OCI-LY7 (cell line): ENCODE measurements around the gene MAOB. TPM values are rescaled to one million over a fixed set of nuclear protein-coding genes. Genes with fewer than 3 reads are reported as not detected.

ENCODE experiments used
- BruUV-seq: library from RNA; stranded (reverse); fragments of 400-500 nt; replicated peaks from 2 replicates; lab custom pipeline; 2021; lab: Mats Ljungman, UMichigan
- CTCF ChIA-PET: fragments of 300-600 bp; sonication (Branson Sonifier 250); formaldehyde crosslinking; loops from one replicate; lab custom pipeline; 2022; ENCODE audit warnings: antibody characterized with exemption; ENCODE audit not compliant: unreplicated experiment; lab: Charles Lee
- POLR2A ChIA-PET: fragments of 300-600 bp; sonication (Branson Sonifier 250); formaldehyde crosslinking; loops from one replicate; lab custom pipeline; 2022; ENCODE audit warnings: antibody characterized with exemption; lab: Charles Lee
- DNase-seq: peaks from one replicate; pipeline ENCODE4 v3.0.0-alpha.2; 2015; ENCODE audit warnings: low spot score
- H2AFZ ChIP-seq: fragments of 200-600 bp; sonication (generic), shearing (Covaris generic); 2 replicates; pipeline ENCODE4 v1.6.1; 2014; ENCODE audit warnings: mild to moderate bottlenecking, antibody characterized with exemption, low read length, moderate library complexity
- H3K27ac ChIP-seq: fragments of 200-600 bp; sonication (generic); 2 replicates; pipeline ENCODE4 v1.5.1; 2014; ENCODE audit warnings: mixed run types, low read depth, mild to moderate bottlenecking, moderate library complexity, low read length, inconsistent platforms; ENCODE audit not compliant: poor library complexity, severe bottlenecking
- H3K36me3 ChIP-seq: fragments of 200-600 bp; sonication (generic); 2 replicates; pipeline ENCODE4 v1.6.1; 2014; ENCODE audit warnings: mild to moderate bottlenecking, antibody characterized with exemption, low read length, moderate library complexity, mixed read lengths; ENCODE audit not compliant: insufficient read depth
- H3K4me1 ChIP-seq: fragments of 200-600 bp; sonication (generic); 2 replicates; pipeline ENCODE4 v1.5.1; 2014; ENCODE audit warnings: mild to moderate bottlenecking, low read length; ENCODE audit not compliant: insufficient read depth, poor library complexity, severe bottlenecking
- H3K4me2 ChIP-seq: fragments of 200-600 bp; sonication (generic); 2 replicates; pipeline ENCODE4 v1.6.1; 2014; ENCODE audit warnings: mild to moderate bottlenecking, low read length
- H3K4me3 ChIP-seq: fragments of 200-600 bp; sonication (generic); 2 replicates; pipeline ENCODE4 v1.5.1; 2014; ENCODE audit warnings: mild to moderate bottlenecking, low read depth, low read length; ENCODE audit not compliant: poor library complexity, severe bottlenecking
- H3K79me2 ChIP-seq: fragments of 200-600 bp; sonication (generic); 2 replicates; pipeline ENCODE4 v1.6.1; 2016; ENCODE audit warnings: low read depth, mild to moderate bottlenecking, low read length, moderate library complexity, mixed read lengths; ENCODE audit not compliant: insufficient read depth
- H3K9me2 ChIP-seq: fragments of 200-600 bp; sonication (generic); 2 replicates; pipeline ENCODE4 v1.6.1; 2016; ENCODE audit warnings: mild to moderate bottlenecking, low read length, mixed read lengths; ENCODE audit not compliant: insufficient read depth
- H3K9me3 ChIP-seq: fragments of 200-600 bp; sonication (generic); 2 replicates; pipeline ENCODE4 v1.6.1; 2014; ENCODE audit warnings: mild to moderate bottlenecking, mixed run types, low read length, mixed read lengths
- H4K20me1 ChIP-seq: fragments of 200-600 bp; sonication (generic); 2 replicates; pipeline ENCODE4 v1.6.1; 2014; ENCODE audit warnings: mild to moderate bottlenecking, antibody characterized with exemption, low read length, moderate library complexity, mixed read lengths; ENCODE audit not compliant: insufficient read depth
- EZH2phosphoT487 ChIP-seq: fragments of 200-600 bp; sonication (generic); IDR thresholded peaks from 2 replicates; pipeline ENCODE4 v1.6.1; 2018; ENCODE audit warnings: low read depth, borderline replicate concordance, mild to moderate bottlenecking, mixed run types, antibody characterized with exemption, low read length, moderate library complexity, mixed read lengths
- intact Hi-C: fragments of 100-400 bp; cut with micrococcal nuclease; formaldehyde crosslinking; loops from one replicate; pipeline ENCODE4 v1.10.0; 2022; ENCODE audit not compliant: unreplicated experiment
- total RNA-seq, 2 experiments: library from RNA; depleted of rRNA in 1 of 2; stranded (reverse); fragments of >200 nt in 1 of 2; shearing (Covaris generic) in 1 of 2; gene quantifications; 2 replicates each; pipeline ENCODE4 v1.2.3, GENCODE V29; 2014 to 2022
- TF ChIP-seq, protein P1 (sequence below): fragments of 200-600 bp; sonication (generic); conservative IDR thresholded peaks from 2 replicates; pipeline ENCODE4 v1.5.1; 2014; ENCODE audit warnings: mild to moderate bottlenecking, antibody characterized with exemption, low read length, moderate library complexity, mixed read lengths

Gene MAOB
- total RNA-seq, 2 experiments from 2014 or later: not detected

DNA sequence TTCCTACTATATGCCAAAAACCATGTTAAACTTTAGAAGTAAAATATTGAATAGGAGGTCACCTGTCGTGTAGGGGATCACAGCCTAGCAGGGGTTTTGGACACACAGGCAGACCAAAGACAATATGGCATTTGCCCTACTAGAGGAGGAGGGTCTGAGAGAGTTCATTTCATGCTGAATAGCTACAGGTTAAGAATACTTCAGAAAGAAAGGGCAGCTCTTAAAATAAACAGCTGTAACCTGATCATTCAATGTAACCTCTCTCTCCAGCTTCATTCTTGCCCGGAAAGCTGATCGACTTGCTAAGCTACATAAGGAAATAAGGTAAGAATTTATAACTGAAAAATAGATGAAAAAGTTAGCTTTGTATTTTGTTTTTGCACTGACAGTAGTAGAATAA lies 146.3 kb downstream of the MAOB start:
- Histone ChIP-seq H3K9me2 (no peaks in the 10 kb centered on the region), H3K4me1 (no peaks in the 10 kb centered on the region), H3K79me2 (no peaks in the 10 kb centered on the region), H3K4me2 (no peak overlapping the region), H3K36me3 (no peaks in the 10 kb centered on the region), H3K9me3 (no peaks in the 10 kb centered on the region), H3K27ac (no peak overlapping the region), H3K4me3 (no peak overlapping the region), H4K20me1 (no peaks in the 10 kb centered on the region), H2AFZ (no peak overlapping the region)
- DNase-seq: no peak
- CTCF ChIA-PET: no interaction called here
- BruUV-seq: no TSS peak
- POLR2A ChIA-PET: interaction anchor here (1.1 kb wide), 1 partner anchor 797 kb away, joined by 4 read pairs; no protein-coding TSS in a partner anchor
- no peak for TF ChIP-seq EZH2phosphoT487
- TF ChIP-seq, protein P1, sequence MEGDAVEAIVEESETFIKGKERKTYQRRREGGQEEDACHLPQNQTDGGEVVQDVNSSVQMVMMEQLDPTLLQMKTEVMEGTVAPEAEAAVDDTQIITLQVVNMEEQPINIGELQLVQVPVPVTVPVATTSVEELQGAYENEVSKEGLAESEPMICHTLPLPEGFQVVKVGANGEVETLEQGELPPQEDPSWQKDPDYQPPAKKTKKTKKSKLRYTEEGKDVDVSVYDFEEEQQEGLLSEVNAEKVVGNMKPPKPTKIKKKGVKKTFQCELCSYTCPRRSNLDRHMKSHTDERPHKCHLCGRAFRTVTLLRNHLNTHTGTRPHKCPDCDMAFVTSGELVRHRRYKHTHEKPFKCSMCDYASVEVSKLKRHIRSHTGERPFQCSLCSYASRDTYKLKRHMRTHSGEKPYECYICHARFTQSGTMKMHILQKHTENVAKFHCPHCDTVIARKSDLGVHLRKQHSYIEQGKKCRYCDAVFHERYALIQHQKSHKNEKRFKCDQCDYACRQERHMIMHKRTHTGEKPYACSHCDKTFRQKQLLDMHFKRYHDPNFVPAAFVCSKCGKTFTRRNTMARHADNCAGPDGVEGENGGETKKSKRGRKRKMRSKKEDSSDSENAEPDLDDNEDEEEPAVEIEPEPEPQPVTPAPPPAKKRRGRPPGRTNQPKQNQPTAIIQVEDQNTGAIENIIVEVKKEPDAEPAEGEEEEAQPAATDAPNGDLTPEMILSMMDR: no peak
- intact Hi-C loops: no loop called here

DNA sequence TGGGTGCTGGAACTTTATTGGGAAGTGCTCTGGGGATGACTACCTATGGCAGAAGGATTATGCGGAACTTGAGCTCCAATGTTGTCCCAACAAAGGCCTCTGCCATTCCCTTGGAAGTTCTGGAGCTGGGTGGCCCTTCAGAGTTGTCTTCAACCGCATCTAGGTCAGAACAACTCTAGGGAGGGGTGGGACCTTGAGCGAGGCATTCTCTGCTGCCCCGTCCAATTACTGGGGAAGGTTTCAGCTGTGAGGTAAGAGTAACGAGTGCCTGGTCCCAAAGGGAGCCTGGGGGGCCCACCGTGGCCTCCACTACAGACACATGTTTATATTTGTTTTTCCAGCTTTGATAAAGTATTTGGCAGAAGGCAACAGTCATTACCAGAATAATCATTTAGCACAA lies 146.7 kb downstream of the MAOB start:
- intact Hi-C loops: no loop called here
- BruUV-seq: no TSS peak
- no peaks in the 10 kb centered on the region for H3K4me1 ChIP-seq

DNA sequence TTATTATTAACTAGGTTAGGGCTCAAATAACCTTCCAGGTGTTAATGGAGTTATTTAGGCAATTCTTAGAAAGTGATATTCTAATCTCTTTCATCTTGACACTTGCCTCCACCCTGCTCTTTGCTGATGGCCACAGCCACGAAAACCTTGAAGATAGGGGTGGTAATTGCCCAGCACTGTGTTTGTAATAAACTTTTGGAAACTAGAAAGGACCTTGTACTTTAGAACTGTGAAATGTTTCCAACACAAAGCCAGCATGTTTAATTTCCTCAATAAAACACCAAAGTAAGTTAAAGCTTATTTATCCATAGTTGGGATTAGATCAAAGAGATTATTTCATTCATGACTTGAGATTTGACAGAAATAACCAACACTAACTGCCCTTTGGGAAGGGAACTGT lies 147.8 kb downstream of the MAOB start:
- intact Hi-C loops: no loop called here
- DNase-seq: no peak
- no peak overlapping the region for H3K27ac ChIP-seq
- TF ChIP-seq EZH2phosphoT487: no peak
- TF ChIP-seq, protein P1: no peak
- H3K9me3 ChIP-seq: no peaks in the 10 kb centered on the region
- H3K4me3 ChIP-seq: no peak overlapping the region
- H3K4me1 ChIP-seq: no peaks in the 10 kb centered on the region
- POLR2A ChIA-PET: interaction anchor here (0.6 kb wide), 1 partner anchor 1097 kb away, joined by 3 read pairs; no protein-coding TSS in a partner anchor
- no peaks in the 10 kb centered on the region for H3K9me2 ChIP-seq
- no peaks in the 10 kb centered on the region for H4K20me1 ChIP-seq
- no TSS peak for BruUV-seq
- H2AFZ ChIP-seq: no peak overlapping the region
- H3K36me3 ChIP-seq: no peaks in the 10 kb centered on the region
- CTCF ChIA-PET: no interaction called here
- H3K79me2 ChIP-seq: no peaks in the 10 kb centered on the region
- H3K4me2 ChIP-seq: no peak overlapping the region

More for the DNA sequence above, 146.7 kb downstream of the MAOB start:
- Histone ChIP-seq H3K9me2 (no peaks in the 10 kb centered on the region), H2AFZ (no peak overlapping the region), H3K4me2 (no peak overlapping the region), H3K79me2 (no peaks in the 10 kb centered on the region), H3K36me3 (no peaks in the 10 kb centered on the region), H4K20me1 (no peaks in the 10 kb centered on the region), H3K27ac (no peak overlapping the region), H3K9me3 (no peaks in the 10 kb centered on the region), H3K4me3 (no peak overlapping the region)
- no peak for TF ChIP-seq EZH2phosphoT487
- TF ChIP-seq, protein P1: no peak
- ChIA-PET POLR2A (interaction anchor here (1.1 kb wide), 1 partner anchor 797 kb away, joined by 4 read pairs; no protein-coding TSS in a partner anchor), CTCF (no interaction called here)
- no peak for DNase-seq
